SK-N-SH (cell line): ENCODE measurements around the gene XXYLT1. TPM values are rescaled to one million over a fixed set of nuclear protein-coding genes. Genes with fewer than 3 reads are reported as not detected.

ENCODE experiments used
- CTCF ChIA-PET: fragments of 300-600, 350-600 bp; formaldehyde crosslinking; extraction: SDS; loops from one replicate; lab custom pipeline; 2021; lab: Yijun Ruan, JAX
- POLR2A ChIA-PET: fragments of 350-600 bp; sonication (Branson Sonifier 250); formaldehyde crosslinking; extraction: SDS; loops from one replicate; lab custom pipeline; 2020; ENCODE audit warnings: antibody characterized with exemption, inconsistent platforms; lab: Yijun Ruan, JAX
- DNase-seq: peaks from one replicate; pipeline ENCODE4 v3.0.0; 2012
- H2AFZ ChIP-seq: fragments of 200-600 bp; sonication (generic); 2 replicates; pipeline ENCODE4 v1.8.1; 2016; ENCODE audit warnings: antibody characterized with exemption, mild to moderate bottlenecking, low read depth
- H3F3A ChIP-seq: fragments of 200-600 bp; sonication (generic); replicated peaks from 2 replicates; pipeline ENCODE3; 2016; ENCODE audit warnings: antibody characterized with exemption, mild to moderate bottlenecking; ENCODE audit not compliant: insufficient read depth
- H3K27ac ChIP-seq, 2 experiments: fragments of 200-500 bp in 1 of 2; fragments of 200-600 bp in 1 of 2; sonication (Bioruptor generic) in 1 of 2; sonication (generic), shearing (Covaris generic) in 1 of 2; 2 replicates each; pipeline versions ENCODE4 v1.5.1 to v1.6.1; 2014 to 2016; ENCODE audit warnings: low read depth in 2 of 2, inconsistent platforms in 1 of 2, low read length in 1 of 2, mild to moderate bottlenecking in 1 of 2, mixed read lengths in 1 of 2
- H3K27me3 ChIP-seq: fragments of 200-600 bp; sonication (generic), shearing (Covaris generic); 2 replicates; pipeline ENCODE4 v1.6.1; 2016; ENCODE audit warnings: mixed run types; ENCODE audit not compliant: insufficient read depth
- H3K36me3 ChIP-seq, 2 experiments: fragments of 200-500 bp in 1 of 2; fragments of 200-600 bp in 1 of 2; sonication (Bioruptor generic) in 1 of 2; sonication (generic) in 1 of 2; replicated peaks in 1 of 2; 2 replicates each; pipeline versions ENCODE3 to v1.5.1; 2014 to 2016; ENCODE audit warnings: low read length in 1 of 2, mild to moderate bottlenecking in 1 of 2; ENCODE audit not compliant: insufficient read depth in 2 of 2, control insufficient read depth in 1 of 2
- H3K4me1 ChIP-seq, 2 experiments: fragments of 200-500 bp in 1 of 2; fragments of 200-600 bp in 1 of 2; sonication (Bioruptor generic) in 1 of 2; sonication (generic), shearing (Covaris generic) in 1 of 2; 2 replicates each; pipeline versions ENCODE4 v1.5.1 to v1.6.1; 2014 to 2016; ENCODE audit warnings: low read depth in 1 of 2, low read length in 1 of 2, mixed run types in 1 of 2; ENCODE audit not compliant: insufficient read depth in 2 of 2, control insufficient read depth in 1 of 2
- H3K4me2 ChIP-seq: fragments of 200-600 bp; sonication (generic), shearing (Covaris generic); 2 replicates; pipeline ENCODE4 v1.6.1; 2017; ENCODE audit warnings: mixed run types
- H3K4me3 ChIP-seq, 2 experiments: fragments of 200-500 bp in 1 of 2; fragments of 200-600 bp in 1 of 2; sonication (Bioruptor generic) in 1 of 2; sonication (generic), shearing (Covaris generic) in 1 of 2; 2 replicates each; pipeline versions ENCODE4 v1.5.1 to v1.8.1; 2014 to 2016; ENCODE audit warnings: low read depth in 2 of 2, inconsistent platforms in 1 of 2, low read length in 1 of 2, mild to moderate bottlenecking in 1 of 2, mixed read lengths in 1 of 2, moderate library complexity in 1 of 2
- H3K79me2 ChIP-seq: fragments of 200-600 bp; sonication (generic); 2 replicates; pipeline ENCODE4 v1.8.1; 2017; ENCODE audit warnings: mild to moderate bottlenecking; ENCODE audit not compliant: insufficient read depth
- H3K9ac ChIP-seq: fragments of 200-600 bp; sonication (generic); 2 replicates; pipeline ENCODE4 v1.6.1; 2017; ENCODE audit warnings: mixed run types
- H3K9me2 ChIP-seq: fragments of 200-600 bp; sonication (generic); 2 replicates; pipeline ENCODE4 v1.6.1; 2017; ENCODE audit warnings: mixed run types
- H3K9me3 ChIP-seq: fragments of 200-600 bp; sonication (generic); 2 replicates; pipeline ENCODE4 v1.6.1; 2017; ENCODE audit warnings: mixed run types, mild to moderate bottlenecking, moderate library complexity
- H4K20me1 ChIP-seq: fragments of 200-600 bp; sonication (generic); 2 replicates; pipeline ENCODE4 v1.6.1; 2017; ENCODE audit warnings: mild to moderate bottlenecking, mixed run types; ENCODE audit not compliant: insufficient read depth
- EZH2phosphoT487 ChIP-seq: fragments of 200-600 bp; sonication (generic); IDR thresholded peaks from 2 replicates; pipeline ENCODE4 v1.6.1; 2017; ENCODE audit warnings: low read depth, mixed run types, mild to moderate bottlenecking, antibody characterized with exemption, moderate library complexity, borderline replicate concordance
- FOXM1 ChIP-seq: IDR thresholded peaks from 2 replicates; pipeline ENCODE4 v1.4.0; 2012; ENCODE audit warnings: low read depth, mild to moderate bottlenecking
- GATA2 ChIP-seq: sonication (generic); formaldehyde crosslinking; IDR thresholded peaks from 2 replicates; pipeline ENCODE4 v1.5.0; 2020; ENCODE audit warnings: mild to moderate bottlenecking, missing genetic modification reagents
- JUND ChIP-seq: IDR thresholded peaks from 2 replicates; pipeline ENCODE4 v1.4.0; 2012
- NRF1 ChIP-seq: IDR thresholded peaks from 2 replicates; pipeline ENCODE4 v1.6.1; 2012; ENCODE audit warnings: low read depth, mild to moderate bottlenecking, low read length
- POLR2AphosphoS5 ChIP-seq: IDR thresholded peaks from 2 replicates; pipeline ENCODE4 v1.6.1; 2012; ENCODE audit warnings: low read depth, low read length
- RAD21 ChIP-seq: IDR thresholded peaks from 2 replicates; pipeline ENCODE4 v1.6.1; 2012; ENCODE audit warnings: mild to moderate bottlenecking, low read length
- RFX5 ChIP-seq: IDR thresholded peaks from 2 replicates; pipeline ENCODE4 v1.6.1; 2012; ENCODE audit warnings: mild to moderate bottlenecking, improper control_type of control experiment, low read length
- TEAD4 ChIP-seq: IDR thresholded peaks from 2 replicates; pipeline ENCODE4 v1.4.0; 2012; ENCODE audit warnings: mild to moderate bottlenecking, borderline replicate concordance; ENCODE audit not compliant: insufficient read depth
- YY1 ChIP-seq: IDR thresholded peaks from 2 replicates; pipeline ENCODE4 v1.4.0; 2012; ENCODE audit warnings: low read depth, mild to moderate bottlenecking
- WGBS: methylation state at CpG from one replicate; pipeline ENCODE4 v1.1.6; 2017; ENCODE audit warnings: low lambda C conversion rate; 5-methylcytosine and 5-hydroxymethylcytosine counted together
- polyA plus RNA-seq, 3 experiments: library from polyadenylated mRNA; depleted of rRNA; stranded (reverse); fragments of >200 nt; gene quantifications; 2 replicates each; pipeline ENCODE4 v1.2.3, GENCODE V29; 2012
- TF ChIP-seq, protein P1 (sequence below): IDR thresholded peaks from 2 replicates; pipeline ENCODE4; 2012
- TF ChIP-seq, protein P2 (sequence below): IDR thresholded peaks from 2 replicates; pipeline ENCODE4 v1.4.0; 2012; ENCODE audit warnings: low read depth, borderline replicate concordance
- TF ChIP-seq, protein P3 (sequence below): IDR thresholded peaks from 2 replicates; pipeline ENCODE4 v1.4.0; 2012; ENCODE audit warnings: low read depth, borderline replicate concordance
- TF ChIP-seq, protein P4 (sequence below): fragments of 150-350 bp; IDR thresholded peaks from 2 replicates; pipeline ENCODE4 v1.6.1; 2016; ENCODE audit warnings: mild to moderate bottlenecking, low read depth, low read length

The XXYLT1 gene
- polyA plus RNA-seq, 1 of the 3 experiments (the other 2 are of a cell fraction), result 22.6 TPM

DNA sequence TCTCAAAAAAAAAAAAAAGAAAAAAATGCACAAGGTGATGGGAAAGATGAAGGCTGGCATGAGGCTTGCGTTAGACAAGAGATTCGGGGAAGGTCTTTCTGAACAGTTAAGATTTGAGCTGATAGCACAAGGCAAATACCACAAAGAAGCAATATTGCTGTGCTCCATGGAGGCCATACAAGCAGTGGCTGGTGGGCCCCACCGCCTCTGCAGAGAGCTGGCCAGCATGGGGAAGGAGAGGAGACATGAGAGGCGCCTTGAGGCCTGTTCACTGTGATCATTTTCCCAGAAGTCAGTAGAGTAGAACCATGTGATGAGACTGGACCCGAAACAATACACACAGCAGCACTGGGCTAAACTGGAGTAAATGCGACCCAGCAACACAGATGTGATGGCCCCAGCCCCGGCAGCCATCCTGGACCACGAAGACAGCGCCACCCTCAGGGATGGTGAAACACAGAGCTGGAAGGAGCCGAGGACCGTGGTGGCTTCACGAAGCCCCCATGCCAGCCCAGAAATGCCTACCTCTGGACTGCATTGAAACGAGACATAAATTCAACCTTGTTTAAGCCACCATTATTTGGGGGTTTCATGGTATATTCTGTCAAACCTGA is 5.5 kb downstream of the XXYLT1 start (continued):
- TF ChIP-seq TEAD4, result no peak
- TF ChIP-seq, protein P1, sequence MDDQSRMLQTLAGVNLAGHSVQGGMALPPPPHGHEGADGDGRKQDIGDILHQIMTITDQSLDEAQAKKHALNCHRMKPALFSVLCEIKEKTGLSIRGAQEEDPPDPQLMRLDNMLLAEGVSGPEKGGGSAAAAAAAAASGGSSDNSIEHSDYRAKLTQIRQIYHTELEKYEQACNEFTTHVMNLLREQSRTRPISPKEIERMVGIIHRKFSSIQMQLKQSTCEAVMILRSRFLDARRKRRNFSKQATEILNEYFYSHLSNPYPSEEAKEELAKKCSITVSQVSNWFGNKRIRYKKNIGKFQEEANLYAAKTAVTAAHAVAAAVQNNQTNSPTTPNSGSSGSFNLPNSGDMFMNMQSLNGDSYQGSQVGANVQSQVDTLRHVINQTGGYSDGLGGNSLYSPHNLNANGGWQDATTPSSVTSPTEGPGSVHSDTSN, result no peak

DNA sequence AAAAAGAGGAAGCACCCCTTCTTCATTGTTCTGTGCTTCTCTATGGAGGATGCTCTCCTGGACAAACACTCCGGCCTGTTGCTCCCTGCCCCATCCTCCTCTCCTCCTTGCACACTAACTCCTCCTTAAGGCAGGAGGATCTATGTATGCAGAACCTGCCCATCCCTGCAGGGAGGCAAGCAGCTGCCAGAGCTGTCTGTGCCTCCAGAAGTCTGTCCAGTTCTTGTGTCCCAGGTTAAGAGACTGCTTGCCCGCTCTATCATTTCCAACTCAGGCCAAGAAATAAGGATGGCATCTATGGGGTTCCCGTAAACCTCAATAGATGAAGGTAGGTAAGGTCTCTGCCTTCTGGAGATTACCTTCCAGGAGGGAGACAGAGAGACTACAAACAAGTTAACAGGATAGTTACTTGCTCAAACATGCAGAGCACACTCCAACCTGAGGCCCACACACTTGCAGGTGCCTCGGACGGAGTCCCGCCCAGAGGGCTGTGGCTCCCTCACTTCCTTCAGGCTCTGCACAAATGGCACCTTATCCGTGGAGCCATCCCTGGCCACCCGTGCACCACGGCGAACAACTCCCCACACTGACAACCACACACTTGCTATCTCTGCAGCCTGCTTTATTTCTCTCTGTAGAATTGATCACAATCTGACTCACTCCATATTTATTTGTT is 6.9 kb downstream of the XXYLT1 start:
- H2AFZ ChIP-seq, result no peak overlapping the region
- H3K4me1 ChIP-seq, result peaks cover 6 to 22% of the 10 kb centered on the region in 2 experiments; a peak in 3 of 4 replicates
- peaks cover 0 to 9% of the 10 kb centered on the region in 2 experiments for H3K36me3 ChIP-seq
- no peaks in the 10 kb centered on the region for H3K9me2 ChIP-seq
- DNase-seq, result no peak
- no peaks in the 10 kb centered on the region for H3K9me3 ChIP-seq
- H3K79me2 ChIP-seq, result peaks cover 52% of the 10 kb centered on the region
- H3F3A ChIP-seq, result no peaks in the 10 kb centered on the region
- ChIA-PET POLR2A (no interaction called here), CTCF (interaction anchor here (1.3 to 3.9 kb wide), 4 partner anchors 7 to 581 kb away, joined by 10 to 48 read pairs (median 16); partner anchors contain the start of gene XXYLT1)
- H3K9ac ChIP-seq, result no peak overlapping the region
- no peaks in the 10 kb centered on the region for H3K27me3 ChIP-seq
- no peak overlapping the region for H3K27ac ChIP-seq
- TF ChIP-seq EZH2phosphoT487 (no peak), JUND (no peak), NRF1 (no peak), FOXM1 (no peak), YY1 (no peak), POLR2AphosphoS5 (no peak), RFX5 (no peak), RAD21 (no peak), GATA2 (CRISPR knock-in tag) (no peak)
- TF ChIP-seq, protein P2, sequence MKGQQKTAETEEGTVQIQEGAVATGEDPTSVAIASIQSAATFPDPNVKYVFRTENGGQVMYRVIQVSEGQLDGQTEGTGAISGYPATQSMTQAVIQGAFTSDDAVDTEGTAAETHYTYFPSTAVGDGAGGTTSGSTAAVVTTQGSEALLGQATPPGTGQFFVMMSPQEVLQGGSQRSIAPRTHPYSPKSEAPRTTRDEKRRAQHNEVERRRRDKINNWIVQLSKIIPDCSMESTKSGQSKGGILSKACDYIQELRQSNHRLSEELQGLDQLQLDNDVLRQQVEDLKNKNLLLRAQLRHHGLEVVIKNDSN, result no peak
- TF ChIP-seq, protein P3, sequence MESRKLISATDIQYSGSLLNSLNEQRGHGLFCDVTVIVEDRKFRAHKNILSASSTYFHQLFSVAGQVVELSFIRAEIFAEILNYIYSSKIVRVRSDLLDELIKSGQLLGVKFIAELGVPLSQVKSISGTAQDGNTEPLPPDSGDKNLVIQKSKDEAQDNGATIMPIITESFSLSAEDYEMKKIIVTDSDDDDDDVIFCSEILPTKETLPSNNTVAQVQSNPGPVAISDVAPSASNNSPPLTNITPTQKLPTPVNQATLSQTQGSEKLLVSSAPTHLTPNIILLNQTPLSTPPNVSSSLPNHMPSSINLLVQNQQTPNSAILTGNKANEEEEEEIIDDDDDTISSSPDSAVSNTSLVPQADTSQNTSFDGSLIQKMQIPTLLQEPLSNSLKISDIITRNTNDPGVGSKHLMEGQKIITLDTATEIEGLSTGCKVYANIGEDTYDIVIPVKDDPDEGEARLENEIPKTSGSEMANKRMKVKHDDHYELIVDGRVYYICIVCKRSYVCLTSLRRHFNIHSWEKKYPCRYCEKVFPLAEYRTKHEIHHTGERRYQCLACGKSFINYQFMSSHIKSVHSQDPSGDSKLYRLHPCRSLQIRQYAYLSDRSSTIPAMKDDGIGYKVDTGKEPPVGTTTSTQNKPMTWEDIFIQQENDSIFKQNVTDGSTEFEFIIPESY, result no peak
- TF ChIP-seq, protein P4, sequence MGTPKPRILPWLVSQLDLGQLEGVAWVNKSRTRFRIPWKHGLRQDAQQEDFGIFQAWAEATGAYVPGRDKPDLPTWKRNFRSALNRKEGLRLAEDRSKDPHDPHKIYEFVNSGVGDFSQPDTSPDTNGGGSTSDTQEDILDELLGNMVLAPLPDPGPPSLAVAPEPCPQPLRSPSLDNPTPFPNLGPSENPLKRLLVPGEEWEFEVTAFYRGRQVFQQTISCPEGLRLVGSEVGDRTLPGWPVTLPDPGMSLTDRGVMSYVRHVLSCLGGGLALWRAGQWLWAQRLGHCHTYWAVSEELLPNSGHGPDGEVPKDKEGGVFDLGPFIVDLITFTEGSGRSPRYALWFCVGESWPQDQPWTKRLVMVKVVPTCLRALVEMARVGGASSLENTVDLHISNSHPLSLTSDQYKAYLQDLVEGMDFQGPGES, result no peak
- H4K20me1 ChIP-seq, result no peaks in the 10 kb centered on the region; the same call in 1 of the 2 replicates
- H3K4me3 ChIP-seq, result no peak overlapping the region
- 95% methylated on average over 7 of the region's 10 CpGs for WGBS
- H3K4me2 ChIP-seq, result no peak overlapping the region
